Measurements from ENCODE around the gene FNIP2.

- no peak for TF ChIP-seq CTCF (IDR thresholded peaks at IDR 0.05)
- TF ChIP-seq POLR2A (IDR thresholded peaks at IDR 0.05) = no peak
- TF ChIP-seq POLR2AphosphoS5 (IDR thresholded peaks at IDR 0.05) = no peak
These were observed 30.4 kb downstream of the FNIP2 start for GRCh38 chr4:158799013-158799770.

Data from upper lobe of left lung (tissue), 4 donors.